EL (cell line): ENCODE results near the gene CCDC7.
"Not testable (repeated sequence)": the region's sequence is repeated elsewhere in the genome, so short reads cannot be mapped to it uniquely, and the experiment has no call there.

Experiments used
- DNase-seq: peaks from one replicate; pipeline ENCODE4 v3.0.0-alpha.2; 2016

CCDC7 gene

GRCh38 chr10:32459051-32459698 is 13.2 kb downstream of the CCDC7 start:
- no peak for DNase-seq

GRCh38 chr10:32461203-32461602 is 15.3 kb downstream of the CCDC7 start:
- no peak for DNase-seq

DNA sequence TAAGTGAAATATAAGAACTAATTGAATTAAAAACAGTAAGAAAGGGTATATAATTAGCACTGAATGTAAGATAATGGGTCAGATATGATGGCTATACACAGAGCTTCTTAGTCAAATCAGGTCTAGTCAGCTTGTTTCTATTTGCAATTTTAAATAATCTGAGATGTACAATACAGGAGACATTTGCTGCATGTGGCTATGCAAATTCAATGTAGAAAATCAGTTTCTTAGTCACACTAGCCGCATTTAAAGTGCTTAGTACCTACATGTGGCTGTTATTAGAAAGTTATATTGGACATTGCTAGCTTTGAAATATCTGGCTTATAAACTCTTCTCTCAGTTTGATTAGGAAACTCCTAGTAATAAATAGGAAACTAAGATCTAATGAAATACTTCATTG is 25.3 kb downstream of the CCDC7 start:
- DNase-seq = no peak

- no peak for DNase-seq
These were observed 31.6 kb downstream of the CCDC7 start for GRCh38 chr10:32477499-32477898.

DNA sequence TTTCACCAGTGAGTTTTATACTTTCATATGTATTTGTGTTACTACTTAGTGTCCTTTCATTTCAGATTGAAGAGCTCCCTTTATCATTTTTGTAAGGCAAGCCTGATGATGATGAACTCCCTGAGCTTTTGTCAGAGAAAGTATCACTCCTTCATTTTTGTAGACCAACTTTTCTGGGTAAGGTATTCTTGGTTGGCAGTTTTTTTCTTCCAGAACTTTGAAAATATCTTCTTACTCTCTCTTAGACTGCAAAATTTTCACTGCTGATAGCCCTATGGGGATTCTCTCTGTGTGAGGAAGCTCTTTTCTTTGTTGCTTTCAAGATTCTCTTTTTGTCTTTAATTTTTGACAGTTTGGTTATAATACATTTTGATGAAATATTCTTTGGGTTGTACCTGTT is 35.7 kb downstream of the CCDC7 start:
- no peak for DNase-seq

DNA sequence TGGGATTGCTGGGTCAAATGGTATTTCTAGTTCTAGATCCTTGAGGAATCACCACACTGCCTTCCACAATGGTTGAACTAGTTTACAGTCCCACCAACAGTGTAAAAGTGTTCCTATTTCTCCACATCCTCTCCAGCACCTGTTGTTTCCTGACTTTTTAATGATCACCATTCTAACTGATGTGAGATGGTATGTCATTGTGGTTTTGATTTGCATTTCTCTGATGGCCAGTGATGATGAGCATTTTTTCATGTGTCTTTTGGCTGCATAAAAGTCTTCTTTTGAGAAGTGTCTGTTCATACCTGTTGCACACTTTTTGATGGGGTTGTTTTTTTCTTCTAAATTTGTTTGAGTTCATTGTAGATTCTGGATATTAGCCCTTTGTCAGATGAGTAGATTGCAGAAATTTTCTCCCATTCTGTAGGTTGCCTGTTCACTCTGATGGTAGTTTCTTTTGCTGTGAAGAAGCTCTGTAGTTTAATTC is 37.1 kb downstream of the CCDC7 start:
- not testable (repeated sequence) for DNase-seq

DNA sequence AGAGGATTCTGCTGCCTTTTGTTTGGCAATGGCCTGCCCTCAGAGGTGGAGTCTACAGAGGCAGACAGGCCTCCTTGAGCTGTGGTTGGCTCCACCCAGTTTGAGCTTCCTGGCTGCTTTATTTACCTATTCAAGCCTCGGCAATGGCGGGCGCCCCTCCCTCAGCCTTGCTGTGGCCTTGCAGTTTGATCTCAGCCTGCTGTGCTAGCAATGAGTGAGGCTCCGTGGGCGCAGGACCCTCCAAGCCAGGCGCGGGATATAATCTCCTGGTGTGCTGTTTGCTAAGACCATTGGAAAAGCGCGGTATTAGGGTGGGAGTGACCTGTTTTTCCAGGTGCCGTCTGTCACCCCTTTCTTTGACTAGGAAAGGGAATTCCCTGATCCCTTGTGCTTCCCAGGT is 42.1 kb downstream of the CCDC7 start:
- DNase-seq = not testable (repeated sequence)

- DNase-seq = no peak
These were observed 43.2 kb downstream of the CCDC7 start for GRCh38 chr10:32489158-32489557.

GRCh38 chr10:32489901-32490300 is 44.0 kb downstream of the CCDC7 start:
- DNase-seq = no peak

DNA sequence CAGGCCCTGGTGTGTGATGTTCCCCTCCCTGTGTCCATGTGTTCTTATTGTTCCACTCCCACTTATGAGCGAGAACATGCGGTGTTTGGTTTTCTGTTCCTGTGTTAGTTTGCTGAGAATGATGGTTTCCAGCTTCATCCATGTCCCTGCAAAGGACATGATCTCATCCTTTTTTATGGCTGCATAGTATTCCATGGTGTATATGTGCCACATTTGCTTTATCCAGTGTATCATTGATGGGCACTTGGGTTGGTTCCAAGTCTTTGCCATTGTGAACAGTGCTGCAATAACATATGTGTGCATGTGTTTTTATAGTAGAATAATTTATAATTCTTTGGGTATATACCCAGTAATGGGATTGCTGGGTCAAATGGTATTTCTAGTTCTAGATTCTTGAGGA is 48.6 kb downstream of the CCDC7 start:
- not testable (repeated sequence) for DNase-seq

- not testable (repeated sequence) for DNase-seq
These were observed 54.2 kb downstream of the CCDC7 start for GRCh38 chr10:32500136-32500535.

DNA sequence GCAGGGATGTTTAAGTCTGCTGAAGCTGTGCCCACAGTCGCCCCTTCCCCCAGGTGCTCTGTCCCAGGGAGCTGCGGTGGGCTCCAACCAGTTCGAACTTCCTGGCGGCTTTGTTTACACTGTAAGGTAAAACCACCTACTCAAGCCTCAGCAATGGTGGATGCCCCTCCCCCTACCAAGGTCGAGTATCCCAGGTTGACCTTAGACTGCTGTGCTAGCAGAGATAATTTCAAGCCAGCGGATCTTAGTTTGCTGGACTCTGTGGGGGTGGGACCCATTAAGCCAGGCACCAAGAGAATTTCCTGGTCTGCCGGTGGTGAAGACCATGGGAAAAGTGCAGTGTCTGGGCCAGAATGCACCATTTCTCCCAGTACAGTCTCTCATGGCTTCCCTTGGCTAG is 56.0 kb downstream of the CCDC7 start:
- no peak for DNase-seq

- not testable (repeated sequence) for DNase-seq
These were observed 60.0 kb downstream of the CCDC7 start for GRCh38 chr10:32505762-32506420.

- DNase-seq = no peak
These were observed 65.7 kb downstream of the CCDC7 start for GRCh38 chr10:32511599-32511998.

- DNase-seq = no peak
These were observed 70.9 kb downstream of the CCDC7 start for GRCh38 chr10:32516567-32517495.

DNA sequence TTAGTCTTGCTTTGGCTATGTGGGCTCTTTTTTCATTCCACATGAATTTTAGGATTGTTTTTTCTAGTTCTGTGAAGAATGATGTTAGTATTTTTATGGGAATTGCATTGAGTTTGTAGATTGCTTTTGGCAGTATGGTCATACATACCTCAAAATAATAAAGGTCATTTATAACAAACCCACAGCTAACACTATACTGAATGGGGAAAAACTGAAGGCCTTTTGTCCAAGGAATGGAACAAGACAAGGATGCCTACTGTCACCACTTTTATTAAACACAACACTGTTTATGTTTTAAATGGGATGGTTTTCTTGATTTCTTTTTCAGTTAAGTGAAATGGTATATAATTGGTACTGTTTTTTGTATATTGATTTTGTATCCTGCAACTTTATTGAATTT is 84.3 kb downstream of the CCDC7 start:
- DNase-seq = no peak

- no peak for DNase-seq
These were observed 92.3 kb downstream of the CCDC7 start for GRCh38 chr10:32538256-32538655.

- DNase-seq = no peak
These were observed 94.9 kb downstream of the CCDC7 start for GRCh38 chr10:32540691-32541470.

GRCh38 chr10:32548208-32548607 is 102.3 kb downstream of the CCDC7 start:
- DNase-seq = no peak

GRCh38 chr10:32556783-32557395 is 110.9 kb downstream of the CCDC7 start:
- DNase-seq = no peak

DNA sequence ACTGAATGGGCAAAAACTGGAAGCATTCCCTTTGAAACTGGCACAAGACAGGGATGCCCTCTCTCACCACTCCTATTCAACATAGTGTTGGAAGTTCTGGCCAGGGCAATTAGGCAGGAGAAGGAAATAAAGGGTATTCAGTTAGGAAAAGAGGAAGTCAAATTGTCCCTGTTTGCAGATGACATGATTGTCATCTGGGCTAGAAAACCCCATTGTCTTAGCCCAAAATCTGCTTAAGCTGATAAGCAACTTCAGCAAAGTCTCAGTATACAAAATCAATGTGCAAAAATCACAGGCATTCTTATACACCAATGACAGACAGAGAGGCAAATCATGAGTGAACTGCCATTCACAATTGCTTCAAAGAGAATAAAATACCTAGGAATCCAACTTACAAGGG is 116.8 kb downstream of the CCDC7 start:
- not testable (repeated sequence) for DNase-seq

- DNase-seq = peak; percentile 9
These were observed 131.5 kb downstream of the CCDC7 start for GRCh38 chr10:32577448-32577847.
